ENCODE data around the gene TMEM30B.

Gene TMEM30B

DNA sequence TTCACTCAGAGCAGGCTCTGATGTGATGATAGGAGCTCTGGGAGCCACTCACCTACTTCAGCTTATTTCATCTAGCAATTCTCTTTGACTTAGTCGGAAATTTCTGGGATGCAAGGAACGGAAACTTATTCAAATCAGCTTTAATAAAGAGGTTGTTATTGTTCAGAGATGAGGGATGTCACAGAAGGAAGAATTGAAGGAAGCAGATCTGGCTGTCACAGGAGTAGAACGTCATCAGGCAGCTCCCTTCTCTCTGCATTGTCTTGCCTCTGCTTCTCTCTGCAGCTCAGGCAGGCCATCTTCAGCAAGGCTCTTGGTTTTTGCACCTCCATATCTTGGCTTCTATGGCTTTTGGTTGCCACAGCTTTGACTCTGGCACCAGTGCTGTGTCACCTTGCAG lies 7.6 kb upstream of the TMEM30B start:
- no peak overlapping the region for H3K27ac ChIP-seq (ENCODE audit: low read length)
- no peaks in the 10 kb centered on the region for H3K36me3 ChIP-seq (replicated peaks; ENCODE audit: low read depth, low read length)
- no peak for TF ChIP-seq EZH2phosphoT487 (IDR thresholded peaks at IDR 0.05; ENCODE audit: low read depth)
- TF ChIP-seq, protein P1, sequence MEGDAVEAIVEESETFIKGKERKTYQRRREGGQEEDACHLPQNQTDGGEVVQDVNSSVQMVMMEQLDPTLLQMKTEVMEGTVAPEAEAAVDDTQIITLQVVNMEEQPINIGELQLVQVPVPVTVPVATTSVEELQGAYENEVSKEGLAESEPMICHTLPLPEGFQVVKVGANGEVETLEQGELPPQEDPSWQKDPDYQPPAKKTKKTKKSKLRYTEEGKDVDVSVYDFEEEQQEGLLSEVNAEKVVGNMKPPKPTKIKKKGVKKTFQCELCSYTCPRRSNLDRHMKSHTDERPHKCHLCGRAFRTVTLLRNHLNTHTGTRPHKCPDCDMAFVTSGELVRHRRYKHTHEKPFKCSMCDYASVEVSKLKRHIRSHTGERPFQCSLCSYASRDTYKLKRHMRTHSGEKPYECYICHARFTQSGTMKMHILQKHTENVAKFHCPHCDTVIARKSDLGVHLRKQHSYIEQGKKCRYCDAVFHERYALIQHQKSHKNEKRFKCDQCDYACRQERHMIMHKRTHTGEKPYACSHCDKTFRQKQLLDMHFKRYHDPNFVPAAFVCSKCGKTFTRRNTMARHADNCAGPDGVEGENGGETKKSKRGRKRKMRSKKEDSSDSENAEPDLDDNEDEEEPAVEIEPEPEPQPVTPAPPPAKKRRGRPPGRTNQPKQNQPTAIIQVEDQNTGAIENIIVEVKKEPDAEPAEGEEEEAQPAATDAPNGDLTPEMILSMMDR (IDR thresholded peaks at IDR 0.05; ENCODE audit: low read depth, low read length) = no peak
- peaks cover 26% of the 10 kb centered on the region for H3K27me3 ChIP-seq (ENCODE audit: low read depth, low read length)
- H4K20me1 ChIP-seq (ENCODE audit: insufficient read depth, low read length) = no peaks in the 10 kb centered on the region
- no peak overlapping the region for H3K4me3 ChIP-seq (ENCODE audit: low read length)
- no peak overlapping the region for H3K9ac ChIP-seq (ENCODE audit: low read length)
- no peaks in the 10 kb centered on the region for H3K4me1 ChIP-seq (ENCODE audit: low read length)
- no peaks in the 10 kb centered on the region for H3K79me2 ChIP-seq (ENCODE audit: low read length)
- H3K4me2 ChIP-seq (ENCODE audit: low read length) = no peak overlapping the region
- no peaks in the 10 kb centered on the region for H3K9me3 ChIP-seq (ENCODE audit: insufficient read depth, low read length)
- no peak overlapping the region for H2AFZ ChIP-seq (ENCODE audit: low read depth, low read length)

DNA sequence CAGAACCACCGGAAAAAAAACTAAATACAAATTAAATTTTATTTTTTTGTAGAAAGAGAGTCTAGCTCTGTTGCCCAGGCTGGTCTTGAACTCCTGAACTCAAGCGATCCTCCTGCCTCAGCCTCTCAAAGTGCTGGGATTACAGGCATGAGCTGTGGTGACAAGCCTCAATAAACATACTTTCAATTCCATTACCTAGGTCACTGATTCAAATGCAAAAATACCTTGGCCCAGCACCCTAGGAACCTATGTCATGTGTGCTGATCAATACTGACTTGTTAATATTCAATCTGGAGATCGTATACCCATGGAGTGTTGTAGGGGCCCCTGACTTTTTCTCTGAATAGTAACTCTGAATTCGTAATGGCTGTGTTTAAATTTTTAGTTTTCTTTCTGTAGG lies 7.1 kb upstream of the TMEM30B start:
- Histone ChIP-seq H3K9me3 (ENCODE audit: insufficient read depth, low read length) (no peaks in the 10 kb centered on the region), H3K4me1 (ENCODE audit: low read length) (no peaks in the 10 kb centered on the region), H2AFZ (ENCODE audit: low read depth, low read length) (no peak overlapping the region), H3K4me3 (ENCODE audit: low read length) (no peak overlapping the region), H3K27me3 (ENCODE audit: low read depth, low read length) (peaks cover 27% of the 10 kb centered on the region), H3K27ac (ENCODE audit: low read length) (no peak overlapping the region), H3K36me3 (replicated peaks; ENCODE audit: low read depth, low read length) (no peaks in the 10 kb centered on the region), H4K20me1 (ENCODE audit: insufficient read depth, low read length) (no peaks in the 10 kb centered on the region), H3K79me2 (ENCODE audit: low read length) (no peaks in the 10 kb centered on the region), H3K4me2 (ENCODE audit: low read length) (no peak overlapping the region), H3K9ac (ENCODE audit: low read length) (no peak overlapping the region)
- TF ChIP-seq, protein P1 (IDR thresholded peaks at IDR 0.05; ENCODE audit: low read depth, low read length) = no peak
- TF ChIP-seq EZH2phosphoT487 (IDR thresholded peaks at IDR 0.05; ENCODE audit: low read depth) = no peak

DNA sequence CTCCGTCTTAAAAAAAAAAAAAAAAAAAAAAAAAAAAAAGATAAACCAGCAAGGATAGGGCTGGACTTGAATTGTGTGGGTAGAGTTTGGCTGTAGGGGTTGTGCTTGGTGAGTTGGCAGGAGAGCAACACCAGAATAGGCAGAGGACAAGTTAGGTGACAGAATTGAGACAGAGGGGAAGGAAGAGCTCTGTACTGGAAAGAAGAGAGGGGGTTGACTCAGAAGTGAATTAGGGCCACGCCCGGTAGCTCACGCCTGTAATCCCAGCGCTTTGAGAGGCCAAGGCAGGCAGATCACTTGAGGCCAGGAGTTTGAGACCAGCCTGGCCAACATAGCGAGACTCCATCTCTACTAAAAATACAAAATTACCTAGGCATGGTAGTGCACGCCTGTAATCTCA lies 6.1 kb upstream of the TMEM30B start:
- no peak overlapping the region for H3K27ac ChIP-seq (ENCODE audit: low read length)
- no peaks in the 10 kb centered on the region for H3K79me2 ChIP-seq (ENCODE audit: low read length)
- peaks cover 31% of the 10 kb centered on the region for H3K27me3 ChIP-seq (ENCODE audit: low read depth, low read length)
- H3K4me2 ChIP-seq (ENCODE audit: low read length) = no peak overlapping the region
- H3K4me3 ChIP-seq (ENCODE audit: low read length) = no peak overlapping the region
- H4K20me1 ChIP-seq (ENCODE audit: insufficient read depth, low read length) = no peaks in the 10 kb centered on the region
- no peak for TF ChIP-seq EZH2phosphoT487 (IDR thresholded peaks at IDR 0.05; ENCODE audit: low read depth)
- TF ChIP-seq, protein P1 (IDR thresholded peaks at IDR 0.05; ENCODE audit: low read depth, low read length) = no peak
- no peaks in the 10 kb centered on the region for H3K9me3 ChIP-seq (ENCODE audit: insufficient read depth, low read length)
- H2AFZ ChIP-seq (ENCODE audit: low read depth, low read length) = no peak overlapping the region
- no peaks in the 10 kb centered on the region for H3K4me1 ChIP-seq (ENCODE audit: low read length)
- H3K36me3 ChIP-seq (replicated peaks; ENCODE audit: low read depth, low read length) = no peaks in the 10 kb centered on the region
- H3K9ac ChIP-seq (ENCODE audit: low read length) = no peak overlapping the region

GRCh38 chr14:61285364-61285763 lies 4.2 kb upstream of the TMEM30B start:
- TF ChIP-seq EZH2phosphoT487 (IDR thresholded peaks at IDR 0.05; ENCODE audit: low read depth) = no peak
- TF ChIP-seq, protein P1 (IDR thresholded peaks at IDR 0.05; ENCODE audit: low read depth, low read length) = no peak
- Histone ChIP-seq H3K36me3 (replicated peaks; ENCODE audit: low read depth, low read length) (no peaks in the 10 kb centered on the region), H3K9me3 (ENCODE audit: insufficient read depth, low read length) (no peaks in the 10 kb centered on the region), H2AFZ (ENCODE audit: low read depth, low read length) (no peak overlapping the region), H3K4me2 (ENCODE audit: low read length) (no peak overlapping the region), H3K4me3 (ENCODE audit: low read length) (no peak overlapping the region), H3K27me3 (ENCODE audit: low read depth, low read length) (peaks cover 31% of the 10 kb centered on the region), H4K20me1 (ENCODE audit: insufficient read depth, low read length) (no peaks in the 10 kb centered on the region), H3K9ac (ENCODE audit: low read length) (no peak overlapping the region), H3K27ac (ENCODE audit: low read length) (no peak overlapping the region), H3K4me1 (ENCODE audit: low read length) (no peaks in the 10 kb centered on the region), H3K79me2 (ENCODE audit: low read length) (no peaks in the 10 kb centered on the region)

Data from OCI-LY3 (cell line).